Fibroblast of lung (primary cell): Measurements from ENCODE around the gene KLHDC7A.
"Not testable (repeated sequence)": the region's sequence is repeated elsewhere in the genome, so short reads cannot be mapped to it uniquely, and the experiment has no call there.

ENCODE experiments used
- EZH2 ChIP-seq: IDR thresholded peaks from 2 replicates; pipeline ENCODE4 v1.5.1; 2012; ENCODE audit warnings: low read length, control low read depth, mild to moderate bottlenecking; ENCODE audit errors: missing control alignments
- TF ChIP-seq, protein P1 (sequence below), 2 donors: IDR thresholded peaks in 1 of 2; conservative IDR thresholded peaks in 1 of 2; 1 replicate in 1 of 2; 2 replicates in 1 of 2; pipeline ENCODE4 v1.5.1; 2011 to 2012; ENCODE audit warnings: low read length in 2 of 2, control low read depth in 1 of 2, inconsistent platforms in 1 of 2, low read depth in 1 of 2, mild to moderate bottlenecking in 1 of 2

DNA sequence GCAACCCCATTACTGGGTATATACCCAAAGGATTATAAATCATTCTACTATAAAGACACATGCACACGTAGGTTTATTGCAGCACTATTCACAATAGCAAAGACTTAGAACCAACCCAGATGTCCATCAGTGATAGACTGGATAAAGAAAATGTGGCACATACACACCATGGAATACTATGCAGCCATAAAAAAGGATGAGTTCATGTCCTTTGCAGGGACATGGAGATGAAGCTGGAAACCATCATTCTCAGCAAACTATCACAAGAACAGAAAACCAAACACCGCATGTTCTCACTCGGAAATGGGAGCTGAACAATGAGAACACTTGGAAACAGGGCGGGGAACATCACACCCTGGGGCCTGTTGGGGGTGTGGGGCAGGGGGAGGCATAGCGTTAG lies 18.2 kb upstream of the KLHDC7A start:
- TF ChIP-seq, protein P1, sequence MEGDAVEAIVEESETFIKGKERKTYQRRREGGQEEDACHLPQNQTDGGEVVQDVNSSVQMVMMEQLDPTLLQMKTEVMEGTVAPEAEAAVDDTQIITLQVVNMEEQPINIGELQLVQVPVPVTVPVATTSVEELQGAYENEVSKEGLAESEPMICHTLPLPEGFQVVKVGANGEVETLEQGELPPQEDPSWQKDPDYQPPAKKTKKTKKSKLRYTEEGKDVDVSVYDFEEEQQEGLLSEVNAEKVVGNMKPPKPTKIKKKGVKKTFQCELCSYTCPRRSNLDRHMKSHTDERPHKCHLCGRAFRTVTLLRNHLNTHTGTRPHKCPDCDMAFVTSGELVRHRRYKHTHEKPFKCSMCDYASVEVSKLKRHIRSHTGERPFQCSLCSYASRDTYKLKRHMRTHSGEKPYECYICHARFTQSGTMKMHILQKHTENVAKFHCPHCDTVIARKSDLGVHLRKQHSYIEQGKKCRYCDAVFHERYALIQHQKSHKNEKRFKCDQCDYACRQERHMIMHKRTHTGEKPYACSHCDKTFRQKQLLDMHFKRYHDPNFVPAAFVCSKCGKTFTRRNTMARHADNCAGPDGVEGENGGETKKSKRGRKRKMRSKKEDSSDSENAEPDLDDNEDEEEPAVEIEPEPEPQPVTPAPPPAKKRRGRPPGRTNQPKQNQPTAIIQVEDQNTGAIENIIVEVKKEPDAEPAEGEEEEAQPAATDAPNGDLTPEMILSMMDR (conservative IDR thresholded peaks at IDR 0.05 in 1 of 2, IDR thresholded peaks at IDR 0.05 in 1 of 2; ENCODE audit: low read depth in 1 of 2, low read length in 2 of 2), result not testable (repeated sequence)
- not testable (repeated sequence) for TF ChIP-seq EZH2
